Liver (tissue), 9 donors: ENCODE measurements around the gene RETREG3. TPM values are rescaled to one million over a fixed set of nuclear protein-coding genes. Genes with fewer than 3 reads are reported as not detected.

Source experiments
- DNase-seq: peaks from one replicate; pipeline ENCODE4 v3.0.0-alpha.2; 2017; ENCODE audit warnings: low spot score
- H3K27ac ChIP-seq, 2 donors: one replicate each; pipeline ENCODE4 v1.7.0; 2013; ENCODE audit warnings: inconsistent platforms in 2 of 2, low read length in 2 of 2, control low read depth in 1 of 2, low read depth in 1 of 2, mild to moderate bottlenecking in 1 of 2
- H3K27me3 ChIP-seq, 4 donors: one replicate each; pipeline versions ENCODE4 v1.6.1 to v1.7.0; 2013; ENCODE audit warnings: low read length in 3 of 4, inconsistent platforms in 1 of 4, mild to moderate bottlenecking in 1 of 4, moderate library complexity in 1 of 4; ENCODE audit not compliant: control insufficient read depth in 4 of 4, insufficient read depth in 4 of 4
- H3K36me3 ChIP-seq, 4 donors: one replicate each; pipeline versions ENCODE4 v1.6.1 to v1.7.0; 2013; ENCODE audit warnings: low read length in 3 of 4, mild to moderate bottlenecking in 3 of 4, low read depth in 1 of 4, moderate library complexity in 1 of 4; ENCODE audit not compliant: control insufficient read depth in 4 of 4, insufficient read depth in 3 of 4
- H3K4me1 ChIP-seq, 4 donors: one replicate each; pipeline versions ENCODE4 v1.6.1 to v1.7.0; 2013; ENCODE audit warnings: low read length in 3 of 4, mild to moderate bottlenecking in 3 of 4, moderate library complexity in 1 of 4; ENCODE audit not compliant: control insufficient read depth in 4 of 4, insufficient read depth in 4 of 4
- H3K4me3 ChIP-seq, 3 donors: one replicate each; pipeline versions ENCODE4 v1.6.1 to v1.7.0; 2013; ENCODE audit warnings: low read length in 3 of 3, control low read depth in 1 of 3, low read depth in 1 of 3, mild to moderate bottlenecking in 1 of 3
- H3K9ac ChIP-seq, 2 donors: one replicate each; pipeline ENCODE4 v1.7.0; 2013; ENCODE audit warnings: low read length in 2 of 2, mild to moderate bottlenecking in 2 of 2, moderate library complexity in 2 of 2, control low read depth in 1 of 2, low read depth in 1 of 2
- H3K9me3 ChIP-seq, 4 donors: one replicate each; pipeline versions ENCODE4 v1.6.1 to v1.7.0; 2013; ENCODE audit warnings: low read length in 3 of 4; ENCODE audit not compliant: control insufficient read depth in 4 of 4
- ATF3 ChIP-seq: IDR thresholded peaks from 2 replicates; pipeline ENCODE4 v1.6.1; 2016; ENCODE audit warnings: antibody characterized with exemption
- EGR1 ChIP-seq, 2 donors: IDR thresholded peaks; 2 replicates each; pipeline ENCODE4 v1.6.1; 2016 to 2018; ENCODE audit warnings: antibody characterized with exemption in 2 of 2, low read depth in 2 of 2
- FOXA1 ChIP-seq: IDR thresholded peaks from 2 replicates; pipeline ENCODE4 v1.6.1; 2016; ENCODE audit warnings: antibody characterized with exemption
- FOXA2 ChIP-seq: IDR thresholded peaks from 2 replicates; pipeline ENCODE4 v1.6.1; 2016; ENCODE audit warnings: antibody characterized with exemption
- GABPA ChIP-seq, 2 donors: IDR thresholded peaks in 1 of 2; conservative IDR thresholded peaks in 1 of 2; 2 replicates each; pipeline ENCODE4 v1.6.1; 2016; ENCODE audit warnings: antibody characterized with exemption in 2 of 2, mild to moderate bottlenecking in 1 of 2, moderate library complexity in 1 of 2
- HNF4A ChIP-seq, 2 donors: conservative IDR thresholded peaks; 2 replicates each; pipeline ENCODE4 v1.6.1; 2016; ENCODE audit warnings: antibody characterized with exemption in 2 of 2, mild to moderate bottlenecking in 2 of 2
- HNF4G ChIP-seq: IDR thresholded peaks from 2 replicates; pipeline ENCODE4 v1.6.1; 2016; ENCODE audit warnings: antibody characterized with exemption
- JUND ChIP-seq, 2 donors: IDR thresholded peaks; 2 replicates each; pipeline ENCODE4 v1.6.1; 2016; ENCODE audit warnings: antibody characterized with exemption in 2 of 2
- NR2F2 ChIP-seq: IDR thresholded peaks from 2 replicates; pipeline ENCODE4 v1.6.1; 2016; ENCODE audit warnings: antibody characterized with exemption
- RAD21 ChIP-seq, 2 donors: IDR thresholded peaks; 2 replicates each; pipeline ENCODE4 v1.6.1; 2016; ENCODE audit warnings: antibody characterized with exemption in 2 of 2, mild to moderate bottlenecking in 2 of 2
- REST ChIP-seq: IDR thresholded peaks from 2 replicates; pipeline ENCODE4 v1.6.1; 2016; ENCODE audit warnings: antibody characterized with exemption, mild to moderate bottlenecking
- RXRA ChIP-seq, 2 donors: IDR thresholded peaks; 2 replicates each; pipeline ENCODE4 v1.6.1; 2017 to 2018; ENCODE audit warnings: antibody characterized with exemption in 2 of 2, mild to moderate bottlenecking in 1 of 2
- SP1 ChIP-seq: IDR thresholded peaks from 2 replicates; pipeline ENCODE4 v1.6.1; 2018; ENCODE audit warnings: antibody characterized with exemption, mild to moderate bottlenecking
- TAF1 ChIP-seq: conservative IDR thresholded peaks from 2 replicates; pipeline ENCODE4 v1.6.1; 2016; ENCODE audit warnings: antibody characterized with exemption, mild to moderate bottlenecking
- YY1 ChIP-seq: IDR thresholded peaks from 2 replicates; pipeline ENCODE4 v1.6.1; 2016; ENCODE audit warnings: antibody characterized with exemption, mild to moderate bottlenecking
- WGBS: extraction: QIAGEN DNeasy Blood & Tissue Kit; methylation state at CpG from one replicate; pipeline ENCODE4 v1.1.7; 2013; 5-methylcytosine and 5-hydroxymethylcytosine counted together
- polyA plus RNA-seq, 2 donors: library from polyadenylated mRNA; stranded (reverse) in 1 of 2; unstranded in 1 of 2; fragments of 200-250 nt in 1 of 2; fragments of >200 nt in 1 of 2; fragmentation: Nextera tagmentation in 1 of 2; extraction: Ambion mirVana in 1 of 2; gene quantifications; one replicate each; pipeline versions ENCODE4 v1.2.1 to v1.2.3, GENCODE V29; 2013 to 2015
- total RNA-seq, 2 donors: library from RNA; depleted of rRNA; stranded (reverse); fragments of >200 nt; gene quantifications; one replicate each; pipeline ENCODE4 v1.2.3, GENCODE V29; 2014
- TF ChIP-seq, protein P1 (sequence below): IDR thresholded peaks from 2 replicates; pipeline ENCODE4 v1.6.1; 2016; ENCODE audit warnings: antibody characterized with exemption
- TF ChIP-seq, protein P2 (sequence below): IDR thresholded peaks from 2 replicates; pipeline ENCODE4 v1.6.1; 2016; ENCODE audit warnings: antibody characterized with exemption
- TF ChIP-seq, protein P3 (sequence below): fragments of 150-350 bp; IDR thresholded peaks from 2 replicates; pipeline ENCODE4 v1.5.1; 2017; ENCODE audit warnings: improper control_type of control experiment, low read depth, low read length; ENCODE audit not compliant: missing input control
- donor health status: healthy.
- donor health status: healthy.
- donor health status: healthy.
- donor health status: healthy.
- donor health status: healthy.

Gene RETREG3
- total and polyA plus RNA-seq, 4 donors, result 9.0 to 44.3 (median 26.6) TPM

DNA sequence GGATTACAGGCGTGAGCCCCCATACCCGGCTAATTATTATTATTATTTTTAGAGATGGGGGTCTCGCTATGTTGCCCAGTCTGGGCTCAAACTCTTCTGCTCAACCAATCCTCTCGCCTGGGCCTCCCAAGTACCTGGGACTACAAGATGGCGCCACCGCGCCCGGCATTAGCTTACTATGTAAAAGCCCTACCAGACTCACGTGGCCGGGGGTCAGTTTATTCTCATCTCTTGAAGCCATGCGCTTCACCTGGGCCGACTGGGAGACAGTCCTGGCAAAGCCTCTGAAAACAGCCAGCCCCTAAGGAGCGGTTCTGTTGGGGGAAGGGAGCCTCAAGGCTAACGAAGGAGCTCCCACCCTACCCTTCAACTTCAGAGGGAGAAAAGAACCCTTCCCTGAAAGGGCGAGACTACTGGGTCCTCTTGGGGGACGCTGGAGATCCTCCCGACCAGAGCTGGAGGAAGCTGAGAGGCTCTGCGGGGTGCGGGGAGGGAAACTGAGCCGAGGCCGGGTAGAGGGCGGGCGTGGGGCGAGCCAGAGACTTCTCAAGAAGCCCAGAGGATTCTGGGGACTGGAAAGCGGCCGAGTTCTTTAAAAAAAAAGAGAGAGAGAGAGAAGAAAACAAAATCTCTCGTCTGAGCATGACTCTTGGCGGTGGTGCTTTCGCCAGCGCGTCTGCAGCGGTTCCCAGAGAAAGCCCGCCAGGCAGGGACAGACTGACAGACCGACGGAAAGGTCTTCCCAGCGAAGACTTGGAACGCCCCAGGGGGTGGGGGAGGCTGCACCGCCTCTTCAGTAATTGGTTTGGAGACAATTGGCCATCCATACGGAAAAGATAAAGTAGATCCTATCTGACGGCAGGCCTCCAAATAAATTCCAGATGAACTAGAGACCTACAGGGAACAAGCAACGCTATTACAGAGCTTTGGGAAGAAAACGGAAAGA lies 44.3 kb upstream of the RETREG3 start:
- no peaks in the 10 kb centered on the region for H3K27me3 ChIP-seq
- TF ChIP-seq REST, result no peak
- peak overlapping the region; percentile 37 to 50 for H3K27ac ChIP-seq
- peaks cover 0 to 3% (median 0%) of the 10 kb centered on the region in 4 donors for H3K4me1 ChIP-seq
- peak overlapping the region in 1 of 3 donors; percentile 21 for H3K4me3 ChIP-seq
- WGBS, result 32% methylated on average over 42 of the region's 42 CpGs
- no peaks in the 10 kb centered on the region for H3K36me3 ChIP-seq
- no peaks in the 10 kb centered on the region for H3K9me3 ChIP-seq
- no peak overlapping the region for H3K9ac ChIP-seq
- no peak for DNase-seq

GRCh38 chr17:42651392-42651791 lies 42.2 kb upstream of the RETREG3 start:
- Histone ChIP-seq H3K9ac (no peak overlapping the region), H3K27ac (no peak overlapping the region), H3K9me3 (no peaks in the 10 kb centered on the region), H3K36me3 (no peaks in the 10 kb centered on the region), H3K27me3 (no peaks in the 10 kb centered on the region), H3K4me1 (peaks cover 0 to 3% (median 0%) of the 10 kb centered on the region in 4 donors), H3K4me3 (no peak overlapping the region)
- DNase-seq, result no peak
- TF ChIP-seq SP1 (no peak), GABPA (IDR thresholded peaks at IDR 0.05 in 1 of 2, conservative IDR thresholded peaks at IDR 0.05 in 1 of 2) (no peak), JUND (IDR thresholded peaks at IDR 0.05) (no peak), YY1 (no peak), REST (no peak), HNF4G (no peak), FOXA1 (no peak), FOXA2 (no peak), NR2F2 (no peak), TAF1 (no peak), EGR1 (IDR thresholded peaks at IDR 0.05; ENCODE audit: low read depth in 2 of 2) (no peak), ATF3 (no peak), RAD21 (IDR thresholded peaks at IDR 0.05) (no peak), HNF4A (conservative IDR thresholded peaks at IDR 0.05) (no peak), RXRA (IDR thresholded peaks at IDR 0.05) (no peak)
- TF ChIP-seq, protein P1, sequence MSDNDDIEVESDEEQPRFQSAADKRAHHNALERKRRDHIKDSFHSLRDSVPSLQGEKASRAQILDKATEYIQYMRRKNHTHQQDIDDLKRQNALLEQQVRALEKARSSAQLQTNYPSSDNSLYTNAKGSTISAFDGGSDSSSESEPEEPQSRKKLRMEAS, result no peak
- TF ChIP-seq, protein P2, sequence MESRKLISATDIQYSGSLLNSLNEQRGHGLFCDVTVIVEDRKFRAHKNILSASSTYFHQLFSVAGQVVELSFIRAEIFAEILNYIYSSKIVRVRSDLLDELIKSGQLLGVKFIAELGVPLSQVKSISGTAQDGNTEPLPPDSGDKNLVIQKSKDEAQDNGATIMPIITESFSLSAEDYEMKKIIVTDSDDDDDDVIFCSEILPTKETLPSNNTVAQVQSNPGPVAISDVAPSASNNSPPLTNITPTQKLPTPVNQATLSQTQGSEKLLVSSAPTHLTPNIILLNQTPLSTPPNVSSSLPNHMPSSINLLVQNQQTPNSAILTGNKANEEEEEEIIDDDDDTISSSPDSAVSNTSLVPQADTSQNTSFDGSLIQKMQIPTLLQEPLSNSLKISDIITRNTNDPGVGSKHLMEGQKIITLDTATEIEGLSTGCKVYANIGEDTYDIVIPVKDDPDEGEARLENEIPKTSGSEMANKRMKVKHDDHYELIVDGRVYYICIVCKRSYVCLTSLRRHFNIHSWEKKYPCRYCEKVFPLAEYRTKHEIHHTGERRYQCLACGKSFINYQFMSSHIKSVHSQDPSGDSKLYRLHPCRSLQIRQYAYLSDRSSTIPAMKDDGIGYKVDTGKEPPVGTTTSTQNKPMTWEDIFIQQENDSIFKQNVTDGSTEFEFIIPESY, result no peak
- TF ChIP-seq, protein P3, sequence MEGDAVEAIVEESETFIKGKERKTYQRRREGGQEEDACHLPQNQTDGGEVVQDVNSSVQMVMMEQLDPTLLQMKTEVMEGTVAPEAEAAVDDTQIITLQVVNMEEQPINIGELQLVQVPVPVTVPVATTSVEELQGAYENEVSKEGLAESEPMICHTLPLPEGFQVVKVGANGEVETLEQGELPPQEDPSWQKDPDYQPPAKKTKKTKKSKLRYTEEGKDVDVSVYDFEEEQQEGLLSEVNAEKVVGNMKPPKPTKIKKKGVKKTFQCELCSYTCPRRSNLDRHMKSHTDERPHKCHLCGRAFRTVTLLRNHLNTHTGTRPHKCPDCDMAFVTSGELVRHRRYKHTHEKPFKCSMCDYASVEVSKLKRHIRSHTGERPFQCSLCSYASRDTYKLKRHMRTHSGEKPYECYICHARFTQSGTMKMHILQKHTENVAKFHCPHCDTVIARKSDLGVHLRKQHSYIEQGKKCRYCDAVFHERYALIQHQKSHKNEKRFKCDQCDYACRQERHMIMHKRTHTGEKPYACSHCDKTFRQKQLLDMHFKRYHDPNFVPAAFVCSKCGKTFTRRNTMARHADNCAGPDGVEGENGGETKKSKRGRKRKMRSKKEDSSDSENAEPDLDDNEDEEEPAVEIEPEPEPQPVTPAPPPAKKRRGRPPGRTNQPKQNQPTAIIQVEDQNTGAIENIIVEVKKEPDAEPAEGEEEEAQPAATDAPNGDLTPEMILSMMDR, result no peak
- 85% methylated on average over 4 of the region's 4 CpGs for WGBS
